ENCODE data around the gene IL1RAPL2.
"Not testable (repeated sequence)": the region's sequence is repeated elsewhere in the genome, so short reads cannot be mapped to it uniquely, and the experiment has no call there.

Gene IL1RAPL2

DNA sequence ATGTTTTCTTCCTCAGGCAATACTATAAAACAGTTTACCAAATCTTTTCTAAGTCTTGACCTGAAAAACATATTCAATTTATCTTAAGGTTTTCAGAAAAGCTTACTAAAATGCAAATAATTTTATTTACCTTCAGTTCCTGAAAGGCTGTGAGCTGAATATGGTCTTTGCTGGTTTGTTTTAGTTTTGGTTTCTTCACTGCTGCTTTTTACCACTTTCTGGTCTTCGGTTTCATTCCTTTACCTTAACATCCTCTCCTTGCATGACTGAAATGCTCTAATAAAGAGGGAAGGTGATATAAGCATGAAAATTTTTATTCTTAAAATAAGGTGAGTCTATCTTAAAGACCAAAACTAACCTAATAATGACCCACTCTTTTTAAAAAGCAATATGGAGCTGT is 1159.2 kb downstream of the IL1RAPL2 start:
- DNase-seq: no peak

DNA sequence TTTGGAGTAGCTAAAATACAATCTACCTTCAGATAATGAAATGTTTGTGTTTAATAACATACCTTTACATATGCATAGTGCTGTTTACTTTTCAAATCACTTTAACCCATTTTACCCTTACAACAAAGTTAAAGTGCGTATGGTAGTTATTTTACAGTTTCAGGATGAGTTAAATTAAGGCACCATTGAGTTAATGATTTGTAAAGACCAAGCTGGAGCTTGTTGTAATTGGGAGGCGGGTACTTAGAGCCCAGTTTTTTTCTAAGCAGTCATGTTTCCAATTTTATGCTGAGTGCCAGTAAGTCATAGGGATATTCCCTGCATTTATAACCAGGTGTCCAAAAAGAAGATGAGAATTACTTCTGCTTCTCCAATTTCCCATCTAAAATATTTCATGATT is 1172.2 kb downstream of the IL1RAPL2 start:
- DNase-seq: no peak

DNA sequence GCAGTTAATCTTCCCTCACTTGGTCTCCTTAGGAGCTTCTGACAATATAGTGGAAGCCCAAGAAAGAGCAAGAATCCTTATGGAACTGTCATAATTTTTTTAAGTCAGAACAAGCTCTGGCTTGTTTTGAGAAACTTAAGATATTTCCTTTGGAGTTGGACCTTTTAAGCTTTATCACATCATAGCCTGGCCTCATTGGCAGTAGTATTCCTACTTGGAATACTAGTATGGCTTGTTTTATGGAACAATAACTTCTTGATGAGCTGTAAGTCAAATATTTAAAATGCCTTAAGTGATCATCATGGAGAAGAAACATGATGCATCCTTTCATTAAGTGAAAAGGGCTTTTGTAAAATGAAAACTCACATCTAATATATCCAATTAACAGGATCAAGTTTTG is 1178.3 kb downstream of the IL1RAPL2 start:
- no peak for DNase-seq

DNA sequence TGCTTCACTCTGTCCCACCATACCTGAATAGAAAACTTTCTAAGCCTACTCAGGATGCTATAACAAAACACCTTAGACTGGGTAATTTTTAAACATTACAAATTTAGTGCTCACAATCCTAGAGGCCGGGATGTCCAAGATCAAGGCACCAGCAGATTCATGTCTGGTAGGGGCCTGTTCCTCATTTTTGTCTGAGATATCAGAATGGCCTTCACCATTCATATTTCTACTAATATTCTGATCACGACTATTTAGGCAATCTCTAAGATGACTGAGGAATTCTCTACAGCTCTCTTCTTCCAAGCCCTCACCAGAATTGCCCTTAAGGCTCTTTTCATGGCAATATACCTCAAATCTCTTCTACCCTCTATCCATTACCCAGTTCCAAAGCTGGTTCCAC is 1178.9 kb downstream of the IL1RAPL2 start:
- DNase-seq: no peak

DNA sequence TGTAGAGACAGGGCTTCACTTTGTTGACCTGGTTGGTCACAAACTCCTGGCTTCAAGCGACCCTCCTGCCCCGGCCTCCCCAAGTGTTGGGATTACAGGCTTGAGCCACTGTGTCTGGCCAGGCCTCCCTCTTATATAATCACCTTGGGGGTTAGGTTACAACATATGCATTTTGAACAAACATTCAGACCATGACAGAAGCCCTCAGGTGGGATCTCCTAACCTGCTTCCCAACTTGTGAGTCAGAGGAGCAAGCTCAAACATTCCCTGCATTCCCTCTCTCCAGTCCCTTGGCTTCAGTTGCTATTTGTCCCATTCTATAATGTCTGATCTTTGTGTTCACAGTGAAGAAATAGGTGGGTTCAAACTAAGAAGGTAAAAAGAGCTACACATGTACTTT is 1179.9 kb downstream of the IL1RAPL2 start:
- DNase-seq: no peak

DNA sequence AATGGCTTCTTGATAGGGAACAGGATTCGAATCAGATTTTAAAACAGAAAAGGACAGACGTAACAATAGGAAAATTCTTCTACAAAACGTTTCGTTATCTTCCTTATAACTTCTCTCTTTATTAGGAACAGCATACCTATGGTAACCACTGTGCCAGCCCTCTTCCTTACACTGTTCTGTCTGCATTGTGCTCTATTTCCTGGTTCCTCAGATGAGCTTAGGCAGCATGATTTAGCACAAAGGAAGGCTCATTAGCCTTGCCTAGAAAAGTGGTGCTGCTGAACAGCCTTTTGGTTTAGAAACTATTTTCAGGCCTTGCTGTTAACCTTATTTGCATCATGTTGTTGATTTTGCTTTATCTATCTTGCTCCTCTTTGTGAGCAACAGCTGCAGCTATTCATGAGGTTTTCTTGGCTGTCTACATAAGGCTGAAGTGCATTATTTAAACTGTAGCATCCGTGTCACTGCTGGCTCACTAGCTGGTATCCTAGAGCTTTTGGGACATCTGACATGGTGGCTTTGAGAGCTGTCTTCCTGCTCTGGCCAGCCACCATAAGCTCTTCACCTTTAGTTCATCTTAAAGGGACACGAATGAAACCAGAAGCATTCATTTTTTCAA is 1186.4 kb downstream of the IL1RAPL2 start:
- no peak for DNase-seq

DNA sequence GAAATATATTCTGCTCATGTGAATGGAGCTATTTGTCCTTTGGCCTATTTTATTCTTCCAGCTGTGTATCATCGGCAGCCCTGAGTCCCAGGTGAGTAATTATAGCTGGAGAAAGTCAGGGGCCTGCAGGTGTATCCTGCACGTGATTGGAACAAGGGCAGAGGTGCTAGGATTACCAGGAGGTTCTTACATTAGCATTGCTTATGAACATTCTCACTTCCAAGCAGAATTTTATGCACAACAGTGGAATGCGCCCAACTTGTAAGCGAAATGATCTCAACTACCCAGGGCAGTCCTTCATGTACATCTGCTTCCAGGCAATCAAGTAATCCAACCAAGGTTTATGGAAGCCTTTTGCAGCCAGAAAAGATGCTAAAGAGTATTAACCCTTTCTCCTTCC is 1187.4 kb downstream of the IL1RAPL2 start:
- DNase-seq: no peak

DNA sequence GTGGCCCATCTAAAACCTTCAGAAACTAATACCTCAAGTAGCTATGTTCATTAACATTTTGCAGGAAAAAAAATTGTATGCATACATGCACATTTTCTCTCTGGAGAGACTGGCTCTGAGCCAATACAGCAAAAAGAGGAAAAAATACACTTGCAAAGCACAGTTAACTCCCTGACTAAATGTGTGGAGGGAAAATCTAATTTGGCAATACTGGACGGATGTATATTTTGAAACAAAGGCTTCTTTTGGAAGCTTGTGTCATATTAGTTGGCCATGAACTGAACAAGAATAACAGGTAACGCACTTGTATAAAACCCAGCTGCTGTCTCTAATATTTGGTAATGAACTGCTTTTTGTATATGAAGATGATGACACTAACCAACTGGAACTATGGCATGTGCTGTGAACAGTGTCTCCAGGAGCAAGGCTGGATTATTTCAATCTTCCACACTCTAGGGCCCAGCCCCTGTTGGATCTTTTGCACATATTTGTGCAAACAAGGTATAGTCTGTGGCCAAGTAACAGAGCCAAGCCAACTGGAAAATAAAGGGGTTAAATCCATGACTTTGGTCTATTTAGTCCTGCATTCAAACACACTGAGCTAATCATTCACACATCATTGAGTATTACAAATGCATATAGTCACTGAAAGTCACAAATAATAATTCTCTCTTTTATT is 1188.4 kb downstream of the IL1RAPL2 start:
- no peak for DNase-seq

DNA sequence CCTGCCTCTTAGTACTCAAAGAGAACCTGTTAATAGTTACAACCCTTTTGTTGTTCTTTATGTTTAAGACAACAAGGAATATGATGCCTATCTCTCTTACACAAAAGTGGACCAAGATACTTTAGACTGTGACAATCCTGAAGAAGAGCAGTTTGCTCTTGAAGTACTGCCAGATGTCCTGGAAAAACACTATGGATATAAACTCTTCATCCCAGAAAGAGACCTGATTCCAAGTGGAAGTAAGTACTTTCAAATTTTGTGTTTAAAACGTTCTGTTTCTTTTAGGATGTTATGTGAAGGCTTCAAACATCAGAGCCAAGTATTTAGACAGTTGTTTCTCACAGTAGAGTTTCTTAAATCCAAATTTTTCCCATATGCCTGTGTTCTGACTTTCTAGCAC is 1189.1 kb downstream of the IL1RAPL2 start:
- DNase-seq: no peak

DNA sequence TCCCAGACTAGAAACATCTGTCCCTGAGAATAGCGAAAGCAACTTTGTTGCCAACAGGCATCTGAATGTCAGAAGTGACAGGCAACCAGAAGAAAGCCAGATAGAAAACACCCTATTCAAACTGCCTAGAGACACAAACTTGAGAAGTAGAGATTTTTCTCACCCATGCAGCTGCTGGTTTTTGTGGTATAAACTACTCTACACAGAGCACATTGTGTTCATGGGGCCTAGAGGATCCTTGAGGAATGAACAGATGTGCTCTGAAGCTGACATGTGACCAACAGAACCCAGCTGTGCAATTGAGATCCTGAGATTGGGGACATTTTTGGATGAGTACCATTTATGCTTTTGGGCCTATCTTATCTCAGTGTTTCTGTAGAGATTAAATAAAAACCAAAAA is 1192.8 kb downstream of the IL1RAPL2 start:
- no peak for DNase-seq

DNA sequence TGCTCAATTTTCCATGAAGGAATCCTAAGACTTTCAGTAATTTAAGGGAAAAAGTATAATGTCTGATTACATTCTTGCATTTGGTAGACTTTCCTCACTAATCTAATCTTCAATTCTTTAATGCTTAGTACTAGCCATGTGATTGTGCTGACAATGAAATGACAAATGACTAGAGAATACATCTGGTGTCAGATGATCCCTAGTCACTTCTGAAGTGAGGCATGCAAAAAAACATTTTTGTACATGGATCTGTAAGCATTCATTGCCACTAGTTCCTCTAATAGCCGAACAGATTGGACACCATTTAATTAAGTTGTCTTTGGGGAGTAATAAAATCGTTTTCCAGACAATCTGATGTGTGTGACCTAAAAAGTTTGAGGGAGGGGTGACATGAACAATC is 1193.6 kb downstream of the IL1RAPL2 start:
- DNase-seq: no peak

DNA sequence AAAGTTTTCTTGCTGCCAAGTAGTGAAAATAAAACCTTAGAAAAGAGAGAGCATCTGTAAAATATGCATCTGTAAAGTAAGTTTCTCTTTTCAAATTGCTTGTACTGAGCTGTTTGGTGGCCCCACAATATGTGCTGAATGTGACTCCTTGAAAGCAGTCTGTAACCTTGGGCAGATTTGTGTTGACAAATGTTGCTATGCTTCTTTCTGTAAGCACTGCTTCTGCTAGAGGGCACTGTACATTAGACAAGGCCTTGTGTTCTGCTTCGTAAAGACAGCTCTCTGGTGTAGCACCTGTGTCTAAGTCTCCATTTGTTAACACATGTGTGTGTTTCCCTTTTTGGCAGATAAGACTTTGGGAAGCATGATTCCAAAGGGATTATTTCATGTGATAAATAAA is 1199.7 kb downstream of the IL1RAPL2 start:
- DNase-seq: no peak

DNA sequence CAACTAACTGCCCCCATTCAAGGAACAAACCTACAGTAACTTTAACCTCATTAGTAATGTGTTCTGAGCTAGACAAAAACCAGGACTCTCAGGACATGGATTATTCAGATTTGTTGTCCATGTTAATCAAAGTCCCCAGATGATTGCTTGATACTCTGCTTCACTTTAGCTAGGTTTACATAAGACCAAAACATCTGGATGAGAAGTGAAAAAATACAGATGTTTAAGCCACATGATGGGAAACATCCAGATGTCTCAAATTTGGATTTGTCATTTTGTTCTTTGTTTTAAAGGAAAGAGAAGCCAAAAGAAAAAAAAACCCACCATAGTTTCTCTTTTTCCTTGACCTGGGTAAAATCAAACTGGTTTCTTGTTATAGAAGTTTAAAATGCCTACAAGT is 1207.8 kb downstream of the IL1RAPL2 start:
- no peak for DNase-seq

DNA sequence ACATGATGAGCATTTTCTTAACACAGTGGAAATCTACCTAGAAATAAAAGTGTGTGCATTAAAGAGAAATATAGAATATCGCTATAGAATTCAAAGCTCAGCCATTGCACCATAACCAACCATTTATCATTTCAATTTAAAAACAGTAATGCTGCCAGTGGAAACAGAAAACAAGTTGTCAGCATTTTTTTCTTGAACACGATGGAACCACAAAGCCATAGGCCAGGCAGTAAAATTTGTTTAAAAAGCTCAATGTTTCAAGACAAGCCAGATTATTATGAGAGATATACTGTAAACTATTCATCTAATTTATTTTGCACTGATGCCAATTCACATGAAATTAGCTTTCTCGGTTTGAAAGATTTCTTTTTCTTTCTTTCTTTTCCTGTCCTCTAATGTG is 1209.7 kb downstream of the IL1RAPL2 start:
- no peak for DNase-seq

DNA sequence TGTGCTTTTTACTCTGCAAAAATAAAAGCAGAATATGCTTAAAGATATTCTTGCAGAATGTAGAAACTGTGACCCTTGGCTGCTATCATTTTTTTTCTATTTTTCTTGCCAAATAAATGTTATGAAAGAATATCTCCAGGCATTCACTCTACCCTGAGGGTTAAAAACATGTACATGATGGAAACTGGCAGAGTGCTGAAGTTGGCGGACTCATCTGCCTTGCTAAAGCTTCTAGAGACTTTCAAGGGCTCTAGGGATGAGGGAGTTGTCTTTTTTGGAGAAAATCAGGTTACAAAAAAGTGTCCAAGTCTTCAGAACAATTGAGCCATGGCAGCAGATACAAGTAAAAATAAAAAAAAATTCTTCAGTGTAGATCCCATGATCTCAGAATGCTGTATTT is 1215.8 kb downstream of the IL1RAPL2 start:
- DNase-seq: no peak

DNA sequence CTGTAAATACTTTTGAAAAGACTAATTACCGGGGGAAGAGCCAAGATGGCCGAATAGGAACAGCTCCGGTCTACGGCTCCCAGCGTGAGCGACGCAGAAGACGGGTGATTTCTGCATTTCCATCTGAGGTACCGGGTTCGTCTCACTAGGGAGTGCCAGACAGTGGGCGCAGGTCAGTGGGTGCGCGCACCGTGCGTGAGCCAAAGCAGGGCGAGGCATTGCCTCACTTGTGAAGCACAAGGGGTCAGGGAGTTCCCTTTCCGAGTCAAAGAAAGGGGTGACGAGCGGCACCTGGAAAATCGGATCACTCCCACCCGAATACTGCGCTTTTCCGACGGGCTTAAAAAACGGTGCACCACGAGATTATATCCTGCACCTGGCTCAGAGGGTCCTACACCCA is 1230.9 kb downstream of the IL1RAPL2 start:
- not testable (repeated sequence) for DNase-seq

DNA sequence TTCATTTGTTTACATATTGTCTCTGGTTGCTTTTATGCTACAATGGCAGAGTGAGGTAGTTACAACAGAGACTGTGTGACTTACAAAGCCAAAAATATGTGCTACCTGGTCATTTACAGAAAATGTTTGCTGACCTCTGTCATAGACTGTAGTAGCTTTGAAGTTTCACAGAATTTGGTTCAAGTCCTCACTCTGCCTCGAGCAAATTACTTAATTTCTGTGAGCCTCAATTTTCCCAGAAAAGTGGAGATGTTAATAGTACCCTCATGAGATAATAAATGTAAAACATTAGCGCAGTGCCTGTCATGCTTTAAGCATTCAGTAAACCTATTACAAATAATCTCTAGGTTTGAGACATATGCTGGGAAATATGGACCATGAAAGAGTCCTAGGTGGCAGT is 1237.9 kb downstream of the IL1RAPL2 start:
- DNase-seq: no peak

DNA sequence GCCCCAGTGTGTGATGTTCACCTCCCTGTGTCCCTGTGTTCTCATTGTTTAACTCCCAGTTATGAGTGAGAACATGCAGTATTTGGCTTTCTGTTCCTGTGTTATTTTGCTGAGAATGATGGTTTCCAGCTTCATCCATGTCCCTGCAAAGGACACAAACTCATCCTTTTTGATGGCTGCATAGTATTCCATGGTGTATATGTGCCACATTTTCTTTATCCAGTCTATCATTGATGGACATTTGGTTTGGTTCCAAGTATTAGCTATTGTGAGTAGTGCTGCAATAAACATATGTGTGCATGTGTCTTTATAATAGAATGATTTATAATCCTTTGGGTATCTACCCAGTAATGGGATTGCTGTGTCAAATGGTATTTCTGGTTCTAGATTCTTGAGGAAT is 1239.7 kb downstream of the IL1RAPL2 start:
- DNase-seq: not testable (repeated sequence)

DNA sequence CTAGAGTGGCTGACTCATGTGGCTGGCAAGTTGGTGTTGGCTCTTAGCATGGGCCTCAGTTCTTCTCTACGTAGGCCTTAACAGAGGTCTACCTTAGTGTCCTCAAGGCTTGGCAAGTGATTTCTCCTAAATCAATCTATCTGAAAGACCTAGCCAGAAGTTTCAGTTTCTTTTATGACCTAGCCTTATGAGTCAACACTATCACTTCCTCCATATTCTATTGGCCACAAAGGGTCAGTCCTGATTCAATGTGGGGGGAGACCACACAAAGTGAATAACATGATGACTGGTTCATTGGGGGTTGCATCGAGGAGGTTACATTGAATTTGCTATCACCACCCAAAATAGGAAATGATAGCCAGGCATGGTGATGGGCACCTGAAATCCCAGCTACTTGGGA is 1250.5 kb downstream of the IL1RAPL2 start:
- no peak for DNase-seq
